Fibroblast of skin of left quadriceps (primary cell): Measurements from ENCODE around the gene CDK5RAP2.

Experiments
- DNase-seq, 2 experiments: peaks; one replicate each; pipeline ENCODE4 v3.0.0-alpha.2; 2013; ENCODE audit warnings: low read depth in 2 of 2

CDK5RAP2 gene

GRCh38 chr9:120360510-120360909 is 219.5 kb downstream of the CDK5RAP2 start:
- DNase-seq: no peak

DNA sequence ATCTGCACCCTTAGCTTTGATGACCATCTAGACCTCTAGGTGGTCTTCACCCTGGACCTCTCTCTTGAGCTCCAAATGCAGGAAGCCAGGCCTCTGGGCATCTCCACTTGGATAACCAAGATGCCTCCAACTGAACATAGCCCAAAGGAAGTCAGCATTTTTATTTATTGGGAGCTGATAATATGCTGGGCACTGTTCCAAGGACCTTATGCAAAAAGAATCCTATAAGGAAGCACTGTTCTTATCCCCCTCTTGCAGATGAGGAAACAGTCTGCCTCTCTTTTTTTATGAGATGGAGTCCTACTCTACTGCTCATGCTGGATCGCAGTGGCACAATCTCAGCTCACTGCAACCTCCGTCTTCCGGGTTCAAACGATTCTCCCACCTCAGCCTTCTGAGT is 219.9 kb downstream of the CDK5RAP2 start:
- peak; percentile 89 for DNase-seq

DNA sequence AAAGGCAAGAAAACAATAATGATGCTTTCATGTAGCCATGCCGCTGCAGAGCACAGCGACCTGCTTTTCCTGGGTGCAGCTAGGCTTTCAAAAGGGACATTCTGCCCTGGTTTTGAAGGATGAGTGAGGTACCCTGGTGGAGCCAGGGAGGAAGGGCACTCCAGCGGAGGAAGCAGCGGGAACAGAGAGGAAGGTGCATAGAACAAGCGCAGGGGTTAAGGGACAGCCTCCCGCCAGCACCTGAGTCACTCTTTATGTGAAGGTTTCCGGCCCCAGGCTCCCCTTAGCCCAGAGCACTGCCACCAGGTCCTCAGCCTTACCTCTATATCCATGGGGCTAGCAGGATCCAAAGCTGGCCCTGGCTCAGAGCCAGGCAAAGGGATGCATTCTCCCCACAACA is 221.1 kb downstream of the CDK5RAP2 start:
- DNase-seq: no peak

DNA sequence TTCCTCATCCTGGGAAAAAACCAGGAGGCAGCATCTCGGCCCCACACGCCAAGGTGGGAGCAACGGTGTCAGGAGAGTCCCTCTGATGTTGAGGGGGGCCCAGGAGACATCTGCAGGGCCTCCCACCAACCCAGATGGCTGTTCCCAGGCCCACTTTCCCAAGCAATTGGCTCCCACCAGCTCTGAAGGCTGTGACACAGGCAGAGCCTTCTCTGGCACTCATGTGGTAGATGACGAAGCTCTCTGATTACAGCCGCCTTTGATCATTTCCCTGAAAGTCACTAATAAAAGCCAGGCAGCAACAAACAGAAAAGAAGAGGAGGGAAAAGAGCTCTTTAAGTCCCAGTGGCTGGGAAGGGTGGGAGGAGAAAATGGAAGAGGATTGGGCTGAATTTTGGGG is 226.5 kb downstream of the CDK5RAP2 start:
- DNase-seq: peak; percentile 52 to 55

- no peak for DNase-seq
Observed at GRCh38 chr9:120351106-120351505, 228.9 kb downstream of the CDK5RAP2 start.

GRCh38 chr9:120350596-120350995 is 229.4 kb downstream of the CDK5RAP2 start:
- no peak for DNase-seq

DNA sequence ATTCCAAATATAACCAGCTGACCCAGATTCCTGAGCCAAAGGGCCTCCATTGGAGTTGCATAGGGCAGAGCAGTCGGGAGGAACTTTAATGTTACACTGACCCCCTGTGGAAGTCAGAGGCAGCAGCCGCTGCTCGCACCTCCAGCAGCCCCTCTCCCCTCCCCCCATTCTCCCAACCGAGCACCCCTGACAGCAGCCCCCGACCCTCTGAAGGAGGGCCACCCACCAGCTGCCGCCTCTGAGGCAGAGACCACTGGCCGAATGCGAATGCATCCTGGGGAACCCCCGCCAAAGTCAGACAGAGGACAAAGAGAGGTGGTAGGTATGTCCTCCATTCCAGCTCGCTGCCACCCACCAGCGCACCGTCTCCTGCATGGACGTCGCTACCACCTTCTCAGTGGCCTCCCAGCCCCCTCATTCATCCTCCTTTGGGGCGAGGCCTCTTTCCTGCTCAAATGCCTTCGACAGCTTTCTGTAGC is 231.0 kb downstream of the CDK5RAP2 start:
- DNase-seq: no peak

- no peak for DNase-seq
Observed at GRCh38 chr9:120345379-120345778, 234.6 kb downstream of the CDK5RAP2 start.

DNA sequence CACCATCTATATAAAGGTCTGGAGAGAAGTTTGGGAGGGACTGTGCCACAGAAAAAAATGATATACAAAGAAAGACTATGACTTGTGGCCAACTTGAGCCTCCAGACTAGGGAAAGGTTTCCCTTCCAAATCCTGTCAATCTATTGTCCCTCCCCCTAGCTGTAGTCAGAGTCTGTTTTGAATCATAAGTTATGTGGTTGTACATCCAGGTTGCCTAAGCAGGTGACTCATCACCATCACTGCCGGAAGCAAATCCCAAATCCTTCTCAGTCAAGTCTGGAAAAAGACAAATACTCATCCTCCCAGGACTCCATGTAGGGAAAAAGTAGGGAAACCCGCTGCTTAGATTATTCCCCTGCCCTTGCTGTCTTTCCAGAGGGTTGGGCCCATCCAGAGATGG is 235.7 kb downstream of the CDK5RAP2 start:
- DNase-seq: peak; percentile 67 to 70

GRCh38 chr9:120343416-120343815 is 236.6 kb downstream of the CDK5RAP2 start:
- DNase-seq: no peak
